Esophagus muscularis mucosa (tissue), 4 donors: ENCODE measurements around the gene ATXN7L3. TPM values are rescaled to one million over a fixed set of nuclear protein-coding genes. Genes with fewer than 3 reads are reported as not detected.
"Not testable (repeated sequence)": the region's sequence is repeated elsewhere in the genome, so short reads cannot be mapped to it uniquely, and the experiment has no call there.

ENCODE experiments used
- DNase-seq: peaks from one replicate; pipeline ENCODE4 v3.0.0-alpha.2; 2017; ENCODE audit errors: extremely low spot score
- H3K27ac ChIP-seq, 4 donors: fragments of 200-600 bp; sonication (generic); replicated peaks in 1 of 4; 1 replicate in 3 of 4; 2 replicates in 1 of 4; pipeline ENCODE4 v1.5.1; 2016 to 2019; ENCODE audit warnings: mild to moderate bottlenecking in 1 of 4
- H3K27me3 ChIP-seq, 4 donors: fragments of 200-600 bp; sonication (generic); one replicate each; pipeline versions ENCODE4 v1.5.1 to v1.6.0; 2016 to 2019
- H3K36me3 ChIP-seq, 4 donors: fragments of 200-600 bp; sonication (generic); one replicate each; pipeline ENCODE4 v1.5.1; 2016 to 2019
- H3K4me1 ChIP-seq, 4 donors: fragments of 200-600 bp; sonication (generic); one replicate each; pipeline ENCODE4 v1.5.1; 2016 to 2019
- H3K4me3 ChIP-seq, 4 donors: fragments of 200-600 bp; sonication (generic); 1 replicate in 2 of 4; 2 replicates in 2 of 4; pipeline ENCODE4 v1.5.1; 2016 to 2019; ENCODE audit warnings: mild to moderate bottlenecking in 4 of 4, moderate library complexity in 1 of 4
- H3K9me3 ChIP-seq, 4 donors: fragments of 200-600 bp; sonication (generic); 1 replicate in 3 of 4; 2 replicates in 1 of 4; pipeline ENCODE4 v1.5.1; 2016 to 2019
- EP300 ChIP-seq: sonication (generic); formaldehyde crosslinking; IDR thresholded peaks from one replicate; pipeline ENCODE4 v1.6.1; 2017; ENCODE audit warnings: antibody characterized with exemption
- POLR2A ChIP-seq: fragments of 450-650 bp; IDR thresholded peaks from one replicate; pipeline ENCODE4 v1.6.1; 2017; ENCODE audit warnings: antibody characterized with exemption, moderate library complexity, mild to moderate bottlenecking, low read depth
- POLR2AphosphoS5 ChIP-seq, 2 donors: sonication (generic); formaldehyde crosslinking; IDR thresholded peaks; one replicate each; pipeline ENCODE4 v1.6.1; 2017; ENCODE audit warnings: antibody characterized with exemption in 2 of 2
- WGBS: methylation state at CpG from one replicate; pipeline ENCODE4 v1.1.5; 2018; 5-methylcytosine and 5-hydroxymethylcytosine counted together
- intact Hi-C: fragments of 100-400 bp; cut with DNase I; formaldehyde crosslinking; loops from one replicate; pipeline ENCODE4 v1.15.1; 2023
- total RNA-seq, 4 donors: library from RNA; depleted of rRNA; stranded (reverse); fragments of >200 nt; gene quantifications; one replicate each; pipeline versions ENCODE4 v1.1.0 to v1.2.1, GENCODE V29; 2016
- TF ChIP-seq, protein P1 (sequence below), 3 experiments: fragments of 200-600 bp in 2 of 3; fragments of 450-650 bp in 1 of 3; sonication (generic) in 2 of 3; IDR thresholded peaks; one replicate each; pipeline ENCODE4 v1.5.1; 2017 to 2019; ENCODE audit warnings: antibody characterized with exemption in 3 of 3, mild to moderate bottlenecking in 2 of 3, moderate library complexity in 1 of 3

Gene ATXN7L3, protein sequence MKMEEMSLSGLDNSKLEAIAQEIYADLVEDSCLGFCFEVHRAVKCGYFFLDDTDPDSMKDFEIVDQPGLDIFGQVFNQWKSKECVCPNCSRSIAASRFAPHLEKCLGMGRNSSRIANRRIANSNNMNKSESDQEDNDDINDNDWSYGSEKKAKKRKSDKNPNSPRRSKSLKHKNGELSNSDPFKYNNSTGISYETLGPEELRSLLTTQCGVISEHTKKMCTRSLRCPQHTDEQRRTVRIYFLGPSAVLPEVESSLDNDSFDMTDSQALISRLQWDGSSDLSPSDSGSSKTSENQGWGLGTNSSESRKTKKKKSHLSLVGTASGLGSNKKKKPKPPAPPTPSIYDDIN
- total RNA-seq: 10 to 100 TPM; 41.9 to 72.6 (median 50.0) TPM

DNA sequence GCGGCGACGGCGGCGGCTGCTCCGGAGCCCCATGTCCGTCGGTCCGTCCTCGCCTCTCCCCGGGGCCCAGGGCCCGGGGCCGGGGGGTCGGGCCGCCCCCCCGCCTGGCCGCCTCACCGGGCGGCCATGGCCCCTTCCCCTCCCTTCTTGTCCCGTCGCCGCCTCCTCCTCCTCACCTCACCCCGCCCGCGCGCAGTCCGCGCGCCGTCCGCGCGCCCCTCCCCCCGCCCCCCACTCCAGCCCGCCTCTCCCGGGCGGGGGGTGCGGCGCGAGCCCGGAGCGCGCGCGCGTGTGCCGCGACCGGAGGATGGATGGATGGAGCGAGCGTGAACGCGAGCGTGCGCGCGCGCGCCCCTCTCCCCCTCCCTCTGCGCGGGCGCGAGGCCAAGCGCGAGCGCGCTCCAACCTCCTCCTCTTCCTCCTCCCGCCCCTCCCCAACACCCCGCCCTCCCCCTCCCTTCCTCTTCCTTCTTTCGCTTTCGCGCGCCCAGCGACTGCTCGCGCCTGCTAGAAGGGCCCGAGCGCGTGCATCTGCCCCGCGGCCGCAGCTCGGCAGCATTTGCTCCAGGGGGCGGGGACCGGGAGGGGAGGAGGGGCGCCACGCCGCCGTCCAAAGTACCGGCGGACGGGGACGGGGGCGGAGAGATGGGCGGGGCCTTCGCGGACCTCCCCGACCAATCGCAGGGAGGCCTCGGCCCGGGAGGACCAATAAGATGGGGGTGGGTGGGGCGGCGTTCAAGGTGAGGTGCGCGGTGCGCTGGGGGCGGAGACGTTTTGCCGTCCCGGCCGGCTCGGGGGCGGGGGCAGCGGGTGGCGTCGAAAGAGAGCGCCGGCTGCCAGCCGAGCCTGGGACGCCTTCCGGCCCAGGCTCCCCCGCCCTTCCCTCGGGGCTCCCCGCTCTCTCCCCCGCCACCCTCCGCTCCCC is at the start of gene ATXN7L3:
Gene ATXN7L3 (minus strand): TSS at position 332 of the 925 bp plus-strand sequence. CDS start 1,814 bp downstream, outside the sequence.
- DNase-seq: peak; percentile 100
- under 1% methylated on average over 23 of the region's 126 CpGs for WGBS
- Histone ChIP-seq H3K27me3 (no peaks in the 10 kb centered on the region), H3K27ac (peak within 1 kb of the TSS; percentile 98 to 100 (median 99)), H3K4me3 (peak within 1 kb of the TSS; percentile 92 to 96 (median 94)), H3K9me3 (no peaks in the 10 kb centered on the region), H3K36me3 (peaks cover 8 to 29% (median 28%) of the 10 kb centered on the region in 4 donors), H3K4me1 (peaks cover 17 to 45% (median 39%) of the 10 kb centered on the region in 4 donors)
- TF ChIP-seq POLR2AphosphoS5 (IDR thresholded peaks at IDR 0.05): peak; percentile 52 to 75
- TF ChIP-seq, protein P1, sequence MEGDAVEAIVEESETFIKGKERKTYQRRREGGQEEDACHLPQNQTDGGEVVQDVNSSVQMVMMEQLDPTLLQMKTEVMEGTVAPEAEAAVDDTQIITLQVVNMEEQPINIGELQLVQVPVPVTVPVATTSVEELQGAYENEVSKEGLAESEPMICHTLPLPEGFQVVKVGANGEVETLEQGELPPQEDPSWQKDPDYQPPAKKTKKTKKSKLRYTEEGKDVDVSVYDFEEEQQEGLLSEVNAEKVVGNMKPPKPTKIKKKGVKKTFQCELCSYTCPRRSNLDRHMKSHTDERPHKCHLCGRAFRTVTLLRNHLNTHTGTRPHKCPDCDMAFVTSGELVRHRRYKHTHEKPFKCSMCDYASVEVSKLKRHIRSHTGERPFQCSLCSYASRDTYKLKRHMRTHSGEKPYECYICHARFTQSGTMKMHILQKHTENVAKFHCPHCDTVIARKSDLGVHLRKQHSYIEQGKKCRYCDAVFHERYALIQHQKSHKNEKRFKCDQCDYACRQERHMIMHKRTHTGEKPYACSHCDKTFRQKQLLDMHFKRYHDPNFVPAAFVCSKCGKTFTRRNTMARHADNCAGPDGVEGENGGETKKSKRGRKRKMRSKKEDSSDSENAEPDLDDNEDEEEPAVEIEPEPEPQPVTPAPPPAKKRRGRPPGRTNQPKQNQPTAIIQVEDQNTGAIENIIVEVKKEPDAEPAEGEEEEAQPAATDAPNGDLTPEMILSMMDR (IDR thresholded peaks at IDR 0.05): no peak
- intact Hi-C loops: no loop called here

DNA sequence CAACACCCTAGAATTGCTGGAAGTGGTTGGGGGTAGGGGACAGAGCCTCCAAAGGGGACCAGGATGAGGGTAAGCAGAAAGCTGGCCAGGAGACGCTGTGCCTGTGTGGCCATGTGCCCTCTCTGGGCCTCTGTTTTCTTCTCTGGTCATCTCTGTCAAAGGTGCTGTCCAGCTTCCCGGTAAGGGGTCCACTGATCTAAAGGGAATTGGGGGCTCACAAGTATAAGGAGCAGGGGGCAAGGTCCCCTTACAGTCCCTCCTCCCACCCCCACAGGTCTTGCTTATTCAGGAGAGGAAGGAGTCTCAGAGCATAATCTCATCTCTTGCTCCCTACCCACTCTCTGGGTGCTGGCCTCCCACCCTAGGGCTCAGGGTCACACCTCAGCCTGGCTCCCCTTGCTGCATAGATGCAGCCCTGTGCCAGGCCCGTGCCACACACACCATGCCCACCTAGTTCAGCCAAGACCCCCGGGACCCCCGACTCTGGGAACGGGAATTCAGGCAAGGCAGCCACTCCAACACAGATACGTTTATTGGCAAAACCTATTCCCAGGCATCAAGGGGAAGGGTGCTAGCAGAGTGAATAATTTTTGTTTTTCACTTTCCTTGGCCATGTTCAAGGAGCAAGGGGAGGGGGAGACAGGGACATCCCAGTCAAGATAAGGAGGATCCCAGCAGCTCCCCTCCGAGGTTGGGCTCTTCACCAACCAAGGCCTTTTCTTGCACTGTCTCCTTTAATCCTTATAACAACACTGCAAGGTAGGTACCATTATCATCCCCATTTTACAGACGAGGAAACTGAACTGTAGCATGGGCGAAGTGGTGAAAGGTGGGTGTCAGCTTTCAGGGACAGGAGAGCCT is 48.4 kb upstream of the ATXN7L3 start:
- Histone ChIP-seq H3K4me3 (no peak overlapping the region), H3K4me1 (peaks cover 17 to 24% (median 22%) of the 10 kb centered on the region in 4 donors), H3K27me3 (no peaks in the 10 kb centered on the region), H3K9me3 (no peaks in the 10 kb centered on the region), H3K36me3 (no peaks in the 10 kb centered on the region), H3K27ac (no peak overlapping the region)
- intact Hi-C loops: no loop called here
- 83% methylated on average over 9 of the region's 10 CpGs for WGBS
- DNase-seq: no peak
- TF ChIP-seq, protein P1 (IDR thresholded peaks at IDR 0.05): no peak
- TF ChIP-seq POLR2A: no peak
- TF ChIP-seq EP300: no peak
- TF ChIP-seq POLR2AphosphoS5 (IDR thresholded peaks at IDR 0.05): no peak

DNA sequence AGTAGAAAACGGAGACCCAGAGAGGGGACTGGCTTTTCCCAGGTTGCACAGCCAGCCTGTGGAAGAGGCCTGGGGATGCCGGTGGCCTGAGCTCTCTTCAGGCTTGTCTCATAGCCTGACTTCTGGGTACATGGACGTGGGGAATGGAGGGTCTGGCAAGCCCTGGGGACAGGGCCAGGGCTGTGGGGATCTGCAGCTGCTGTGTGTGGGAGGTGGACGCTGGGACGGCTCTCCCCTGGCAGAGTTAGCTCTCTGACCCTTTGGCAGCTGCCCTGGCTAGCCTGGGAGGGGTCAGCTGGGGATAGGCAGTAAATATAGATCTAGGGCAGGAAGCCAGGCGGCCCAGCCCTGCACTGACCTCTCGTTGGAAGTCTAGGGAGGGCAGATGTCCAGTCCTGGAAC is 47.8 kb upstream of the ATXN7L3 start:
- Histone ChIP-seq H3K27ac (no peak overlapping the region), H3K4me3 (no peak overlapping the region), H3K4me1 (peaks cover 17 to 24% (median 22%) of the 10 kb centered on the region in 4 donors), H3K36me3 (no peaks in the 10 kb centered on the region), H3K27me3 (no peaks in the 10 kb centered on the region), H3K9me3 (no peaks in the 10 kb centered on the region)
- no peak for DNase-seq
- TF ChIP-seq, protein P1 (IDR thresholded peaks at IDR 0.05): no peak
- TF ChIP-seq POLR2A: no peak
- no peak for TF ChIP-seq POLR2AphosphoS5 (IDR thresholded peaks at IDR 0.05)
- TF ChIP-seq EP300: no peak
- intact Hi-C loops: no loop called here
- WGBS: 69% methylated on average over 3 of the region's 7 CpGs

DNA sequence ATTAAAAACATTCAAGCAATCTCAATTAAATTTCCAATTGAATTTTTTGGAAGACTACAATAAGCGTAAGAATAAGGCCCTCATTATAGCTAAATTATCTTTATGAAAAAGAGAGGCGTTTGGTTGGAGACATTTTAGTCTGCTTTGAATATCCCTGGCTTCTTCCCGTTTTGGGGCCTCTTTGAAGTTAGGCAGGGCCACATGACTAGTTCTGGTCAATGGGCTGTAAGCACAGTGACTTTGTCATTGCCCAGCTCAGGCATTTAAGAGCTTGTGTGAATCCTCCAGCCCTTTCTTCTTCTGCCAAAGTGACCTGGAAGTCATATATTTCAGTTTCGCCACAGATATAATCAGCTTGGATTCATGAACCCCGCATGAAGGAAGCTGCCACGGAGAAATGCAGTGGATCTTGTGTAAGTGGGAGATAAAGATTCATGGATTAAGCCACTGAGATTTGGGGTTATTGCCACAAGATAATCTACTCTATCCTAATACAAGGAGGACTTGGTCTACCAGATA is 41.5 kb upstream of the ATXN7L3 start:
- H3K4me1 ChIP-seq: peaks cover 0 to 6% (median 4%) of the 10 kb centered on the region in 4 donors
- WGBS: 79% methylated on average over 6 of the region's 6 CpGs
- no peak overlapping the region for H3K27ac ChIP-seq
- intact Hi-C loops: no loop called here
- peaks cover 0 to 4% (median 0%) of the 10 kb centered on the region in 4 donors for H3K27me3 ChIP-seq
- H3K9me3 ChIP-seq: no peaks in the 10 kb centered on the region
- DNase-seq: no peak
- no peak overlapping the region for H3K4me3 ChIP-seq
- H3K36me3 ChIP-seq: no peaks in the 10 kb centered on the region
- TF ChIP-seq POLR2A: no peak

DNA sequence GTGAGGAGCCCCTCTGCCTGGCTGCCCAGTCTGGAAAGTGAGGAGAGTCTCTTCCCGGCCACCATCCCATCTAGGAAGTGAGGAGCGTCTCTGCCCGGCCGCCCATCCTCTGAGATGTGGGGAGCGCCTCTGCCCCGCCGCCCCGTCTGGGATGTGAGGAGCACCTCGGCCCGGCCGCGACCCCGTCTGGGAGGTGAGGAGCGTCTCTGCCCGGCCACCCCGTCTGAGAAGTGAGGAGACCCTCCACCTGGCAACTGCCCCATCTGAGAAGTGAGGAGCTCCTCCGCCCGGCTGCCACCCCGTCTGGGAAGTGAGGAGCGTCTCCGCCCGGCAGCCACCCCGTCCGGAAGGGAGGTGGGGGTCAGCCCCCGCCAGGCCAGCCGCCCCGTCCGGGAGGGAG is 38.2 kb upstream of the ATXN7L3 start:
- intact Hi-C loops, H3K36me3 ChIP-seq, H3K4me1 ChIP-seq, H3K27ac ChIP-seq, H3K27me3 ChIP-seq, DNase-seq, H3K4me3 ChIP-seq, H3K9me3 ChIP-seq: not testable (repeated sequence)
- WGBS: 98% methylated on average over 8 of the region's 28 CpGs
